Smooth muscle cell (in vitro differentiated cells): ENCODE results near the gene OSBP2. TPM values are rescaled to one million over a fixed set of nuclear protein-coding genes. Genes with fewer than 3 reads are reported as not detected.

Experiments
- DNase-seq: peaks from one replicate; lab custom pipeline; 2025; ENCODE audit not compliant: unreplicated experiment; lab: John Stamatoyannopoulos, UW
- H2AFZ ChIP-seq: fragments of 200-600 bp; sonication (generic); 2 replicates; pipeline ENCODE4 v1.6.0; 2016; ENCODE audit warnings: antibody characterized with exemption, low read depth, mild to moderate bottlenecking
- H3F3A ChIP-seq: fragments of 200-600 bp; sonication (generic); 2 replicates; pipeline ENCODE4 v1.6.0; 2017; ENCODE audit warnings: antibody characterized with exemption, low read depth
- H3K27ac ChIP-seq: fragments of 200-600 bp; sonication (generic); 2 replicates; pipeline ENCODE4 v1.5.1; 2016; ENCODE audit warnings: low read depth, mild to moderate bottlenecking
- H3K27me3 ChIP-seq: fragments of 200-600 bp; sonication (generic); 2 replicates; pipeline ENCODE4 v1.6.1; 2016; ENCODE audit warnings: low read depth, mild to moderate bottlenecking
- H3K36me3 ChIP-seq: fragments of 200-600 bp; sonication (generic); 2 replicates; pipeline ENCODE4 v1.5.1; 2016; ENCODE audit warnings: low read depth
- H3K4me1 ChIP-seq: fragments of 200-600 bp; sonication (generic); 2 replicates; pipeline ENCODE4 v1.5.1; 2016; ENCODE audit warnings: low read depth
- H3K4me2 ChIP-seq: fragments of 200-600 bp; sonication (generic); 2 replicates; pipeline ENCODE4 v1.6.0; 2016; ENCODE audit warnings: mild to moderate bottlenecking
- H3K4me3 ChIP-seq: fragments of 200-600 bp; sonication (generic); 2 replicates; pipeline ENCODE4 v1.5.1; 2016; ENCODE audit warnings: mild to moderate bottlenecking
- H3K79me2 ChIP-seq: fragments of 200-600 bp; sonication (generic); 2 replicates; pipeline ENCODE4 v1.6.0; 2016; ENCODE audit warnings: low read depth, mild to moderate bottlenecking
- H3K9ac ChIP-seq: fragments of 200-600 bp; sonication (generic); 2 replicates; pipeline ENCODE4 v1.6.0; 2016; ENCODE audit warnings: low read depth
- H3K9me3 ChIP-seq: fragments of 200-600 bp; sonication (generic); replicated peaks from 2 replicates; pipeline ENCODE4 v1.5.1; 2016; ENCODE audit warnings: low read depth
- H4K20me1 ChIP-seq: fragments of 200-600 bp; sonication (generic); 2 replicates; pipeline ENCODE4 v1.6.0; 2016; ENCODE audit warnings: low read depth
- CTCF ChIP-seq: fragments of 200-600 bp; sonication (generic); IDR thresholded peaks from 2 replicates; pipeline ENCODE4 v1.5.1; 2017; ENCODE audit warnings: borderline replicate concordance, mild to moderate bottlenecking, antibody characterized with exemption; ENCODE audit not compliant: insufficient read depth, poor library complexity, severe bottlenecking
- WGBS: methylation state at CpG from one replicate; pipeline ENCODE4 v1.1.7; 2016; ENCODE audit warnings: low lambda C conversion rate; 5-methylcytosine and 5-hydroxymethylcytosine counted together
- polyA plus RNA-seq: library from polyadenylated mRNA; unstranded; fragments of >200 nt; fragmentation: Nextera tagmentation; extraction: Ambion mirVana; gene quantifications from 2 replicates; pipeline ENCODE4 v1.2.1, GENCODE V29; 2016
- total RNA-seq: library from RNA; depleted of rRNA; stranded (reverse); fragments of >200 nt; gene quantifications from 2 replicates; pipeline ENCODE4 v1.2.3, GENCODE V29; 2014

Gene OSBP2
- total and polyA plus RNA-seq, 2 experiments from 2014 or later = 4.6 to 4.9 TPM

- H4K20me1 ChIP-seq = no peaks in the 10 kb centered on the region
- no peaks in the 10 kb centered on the region for H3K4me1 ChIP-seq
- H3K36me3 ChIP-seq = no peaks in the 10 kb centered on the region
- no peak overlapping the region for H3K27ac ChIP-seq
- DNase-seq = no peak
- no peak overlapping the region for H3K4me2 ChIP-seq
- H2AFZ ChIP-seq = no peak overlapping the region
- WGBS = 69% methylated on average over 5 of the region's 5 CpGs
- H3K9ac ChIP-seq = no peak overlapping the region
- TF ChIP-seq CTCF = no peak
- no peaks in the 10 kb centered on the region for H3K27me3 ChIP-seq
- no peaks in the 10 kb centered on the region for H3K9me3 ChIP-seq
- no peaks in the 10 kb centered on the region for H3F3A ChIP-seq
- no peaks in the 10 kb centered on the region for H3K79me2 ChIP-seq
- H3K4me3 ChIP-seq = no peak overlapping the region
Measured at GRCh38 chr22:30782613-30783012, 87.9 kb downstream of the OSBP2 start.

GRCh38 chr22:30783021-30783420 is 88.3 kb downstream of the OSBP2 start:
- H3K4me1 ChIP-seq = no peaks in the 10 kb centered on the region
- TF ChIP-seq CTCF = no peak
- H2AFZ ChIP-seq = no peak overlapping the region
- H3F3A ChIP-seq = no peaks in the 10 kb centered on the region
- H3K27ac ChIP-seq = no peak overlapping the region
- H4K20me1 ChIP-seq = no peaks in the 10 kb centered on the region
- H3K36me3 ChIP-seq = no peaks in the 10 kb centered on the region
- no peaks in the 10 kb centered on the region for H3K79me2 ChIP-seq
- no peak for DNase-seq
- no peaks in the 10 kb centered on the region for H3K9me3 ChIP-seq
- H3K9ac ChIP-seq = no peak overlapping the region
- no peak overlapping the region for H3K4me3 ChIP-seq
- H3K27me3 ChIP-seq = no peaks in the 10 kb centered on the region
- 77% methylated on average over 2 of the region's 2 CpGs for WGBS
- H3K4me2 ChIP-seq = no peak overlapping the region

- H3K9ac ChIP-seq = no peak overlapping the region
- no peaks in the 10 kb centered on the region for H4K20me1 ChIP-seq
- H2AFZ ChIP-seq = no peak overlapping the region
- no peaks in the 10 kb centered on the region for H3K36me3 ChIP-seq
- H3K27ac ChIP-seq = no peak overlapping the region
- TF ChIP-seq CTCF = no peak
- WGBS = 89% methylated on average over 2 of the region's 2 CpGs
- H3K4me3 ChIP-seq = no peak overlapping the region
- no peak for DNase-seq
- H3K9me3 ChIP-seq = no peaks in the 10 kb centered on the region
- no peaks in the 10 kb centered on the region for H3K27me3 ChIP-seq
- no peak overlapping the region for H3K4me2 ChIP-seq
- no peaks in the 10 kb centered on the region for H3K79me2 ChIP-seq
- H3K4me1 ChIP-seq = no peaks in the 10 kb centered on the region
- H3F3A ChIP-seq = no peaks in the 10 kb centered on the region
Measured at GRCh38 chr22:30785527-30785926, 90.9 kb downstream of the OSBP2 start.

- Histone ChIP-seq H3K27ac (no peak overlapping the region), H2AFZ (no peak overlapping the region), H3K4me2 (no peak overlapping the region), H3K9me3 (no peaks in the 10 kb centered on the region), H3K27me3 (no peaks in the 10 kb centered on the region), H3K9ac (no peak overlapping the region), H4K20me1 (no peaks in the 10 kb centered on the region), H3F3A (no peaks in the 10 kb centered on the region), H3K4me3 (no peak overlapping the region), H3K36me3 (no peaks in the 10 kb centered on the region), H3K79me2 (no peaks in the 10 kb centered on the region), H3K4me1 (no peaks in the 10 kb centered on the region)
- TF ChIP-seq CTCF = no peak
- no peak for DNase-seq
- 93% methylated on average over 2 of the region's 2 CpGs for WGBS
Measured at GRCh38 chr22:30790366-30790765, 95.7 kb downstream of the OSBP2 start.
